ENCODE measurements around the gene AKAP9. TPM values are rescaled to one million over a fixed set of nuclear protein-coding genes. Genes with fewer than 3 reads are reported as not detected.

AKAP9 gene
- total and polyA plus RNA-seq, 2 experiments from 2014 or later = 80.5 to 85.8 TPM

GRCh38 chr7:92042056-92042737 lies 101.5 kb downstream of the AKAP9 start:
- peak; percentile 75 for DNase-seq (ENCODE audit: low spot score)
- Histone ChIP-seq H3K79me2 (no peaks in the 10 kb centered on the region), H3K4me3 (no peak overlapping the region), H3K27ac (peak overlapping the region; percentile 67), H3K36me3 (replicated peaks; ENCODE audit: insufficient read depth, low read depth) (no peaks in the 10 kb centered on the region), H2AFZ (no peak overlapping the region), H3K9me2 (replicated peaks; ENCODE audit: insufficient read depth) (no peaks in the 10 kb centered on the region), H3K9me3 (ENCODE audit: low read depth) (no peaks in the 10 kb centered on the region), H4K20me1 (ENCODE audit: insufficient read depth, poor library complexity, severe bottlenecking) (no peaks in the 10 kb centered on the region), H3K4me2 (peak overlapping the region; percentile 65), H3K27me3 (no peaks in the 10 kb centered on the region), H3K4me1 (ENCODE audit: insufficient read depth) (peaks cover 4% of the 10 kb centered on the region)
- WGBS (ENCODE audit: low lambda C conversion rate, missing lambda C conversion rate) = 44% methylated on average over 4 of the region's 4 CpGs
- TF ChIP-seq EZH2phosphoT487 (IDR thresholded peaks at IDR 0.05; ENCODE audit: low read depth, severe bottlenecking, unreplicated experiment) (no peak), EZH2 (IDR thresholded peaks at IDR 0.05; ENCODE audit: borderline replicate concordance) (no peak)
- TF ChIP-seq, protein P1, sequence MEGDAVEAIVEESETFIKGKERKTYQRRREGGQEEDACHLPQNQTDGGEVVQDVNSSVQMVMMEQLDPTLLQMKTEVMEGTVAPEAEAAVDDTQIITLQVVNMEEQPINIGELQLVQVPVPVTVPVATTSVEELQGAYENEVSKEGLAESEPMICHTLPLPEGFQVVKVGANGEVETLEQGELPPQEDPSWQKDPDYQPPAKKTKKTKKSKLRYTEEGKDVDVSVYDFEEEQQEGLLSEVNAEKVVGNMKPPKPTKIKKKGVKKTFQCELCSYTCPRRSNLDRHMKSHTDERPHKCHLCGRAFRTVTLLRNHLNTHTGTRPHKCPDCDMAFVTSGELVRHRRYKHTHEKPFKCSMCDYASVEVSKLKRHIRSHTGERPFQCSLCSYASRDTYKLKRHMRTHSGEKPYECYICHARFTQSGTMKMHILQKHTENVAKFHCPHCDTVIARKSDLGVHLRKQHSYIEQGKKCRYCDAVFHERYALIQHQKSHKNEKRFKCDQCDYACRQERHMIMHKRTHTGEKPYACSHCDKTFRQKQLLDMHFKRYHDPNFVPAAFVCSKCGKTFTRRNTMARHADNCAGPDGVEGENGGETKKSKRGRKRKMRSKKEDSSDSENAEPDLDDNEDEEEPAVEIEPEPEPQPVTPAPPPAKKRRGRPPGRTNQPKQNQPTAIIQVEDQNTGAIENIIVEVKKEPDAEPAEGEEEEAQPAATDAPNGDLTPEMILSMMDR (IDR thresholded peaks at IDR 0.05; ENCODE audit: poor library complexity) = no peak

DNA sequence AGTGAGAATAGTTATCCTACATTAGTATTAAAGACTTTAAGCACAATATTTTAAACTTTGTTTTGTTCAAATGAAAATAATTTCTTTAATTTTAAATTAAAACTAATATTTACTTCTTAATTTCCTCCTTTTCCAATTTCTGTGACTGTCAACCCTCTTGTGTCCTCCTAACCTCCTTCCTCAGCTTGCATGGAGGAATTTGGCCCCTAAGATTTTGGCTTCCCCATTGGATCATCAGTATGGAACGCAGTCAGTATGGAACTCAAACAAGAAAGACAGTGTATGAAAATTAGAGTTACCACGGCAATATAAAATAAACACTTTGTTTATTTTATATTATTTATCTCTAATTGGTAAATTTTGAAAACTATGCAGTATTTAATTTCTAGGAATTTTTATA lies 102.4 kb downstream of the AKAP9 start:
- H3K36me3 ChIP-seq (replicated peaks; ENCODE audit: insufficient read depth, low read depth) = no peaks in the 10 kb centered on the region
- TF ChIP-seq EZH2phosphoT487 (IDR thresholded peaks at IDR 0.05; ENCODE audit: low read depth, severe bottlenecking, unreplicated experiment) = no peak
- no peak for TF ChIP-seq EZH2 (IDR thresholded peaks at IDR 0.05; ENCODE audit: borderline replicate concordance)
- TF ChIP-seq, protein P1 (IDR thresholded peaks at IDR 0.05; ENCODE audit: poor library complexity) = no peak
- no peak for DNase-seq (ENCODE audit: low spot score)
- H3K27me3 ChIP-seq = no peaks in the 10 kb centered on the region
- no peaks in the 10 kb centered on the region for H3K9me2 ChIP-seq (replicated peaks; ENCODE audit: insufficient read depth)
- H3K79me2 ChIP-seq = no peaks in the 10 kb centered on the region
- H3K4me3 ChIP-seq = no peak overlapping the region
- peaks cover 4% of the 10 kb centered on the region for H3K4me1 ChIP-seq (ENCODE audit: insufficient read depth)
- H4K20me1 ChIP-seq (ENCODE audit: insufficient read depth, poor library complexity, severe bottlenecking) = no peaks in the 10 kb centered on the region
- peak overlapping the region; percentile 65 for H3K4me2 ChIP-seq
- 93% methylated on average over 2 of the region's 2 CpGs for WGBS (ENCODE audit: low lambda C conversion rate, missing lambda C conversion rate)
- H2AFZ ChIP-seq = no peak overlapping the region
- peak overlapping the region; percentile 67 for H3K27ac ChIP-seq
- H3K9me3 ChIP-seq (ENCODE audit: low read depth) = no peaks in the 10 kb centered on the region

DNA sequence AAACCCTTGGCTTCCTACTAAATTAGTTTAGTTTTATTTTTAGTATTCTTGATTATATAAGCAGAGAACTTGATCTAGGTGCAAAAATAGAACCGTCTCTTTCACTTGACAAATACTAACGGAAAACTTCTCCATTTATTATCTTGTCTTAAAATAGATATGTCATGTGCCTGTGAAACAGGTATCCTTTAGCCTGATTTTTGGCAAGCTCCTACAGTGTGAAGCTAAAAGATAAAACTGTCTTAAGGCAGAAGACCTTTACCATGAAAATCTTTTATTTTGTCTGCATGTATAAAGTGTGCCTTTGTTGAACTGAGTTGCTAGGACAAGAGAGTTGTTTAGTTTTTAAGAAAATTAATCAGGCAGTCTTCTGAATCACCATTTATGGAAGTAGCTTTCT lies 103.0 kb downstream of the AKAP9 start:
- Histone ChIP-seq H3K36me3 (replicated peaks; ENCODE audit: insufficient read depth, low read depth) (no peaks in the 10 kb centered on the region), H2AFZ (no peak overlapping the region), H3K27me3 (no peaks in the 10 kb centered on the region), H3K4me1 (ENCODE audit: insufficient read depth) (peaks cover 4% of the 10 kb centered on the region), H4K20me1 (ENCODE audit: insufficient read depth, poor library complexity, severe bottlenecking) (no peaks in the 10 kb centered on the region), H3K79me2 (no peaks in the 10 kb centered on the region), H3K4me3 (no peak overlapping the region), H3K4me2 (peak overlapping the region; percentile 65), H3K9me2 (replicated peaks; ENCODE audit: insufficient read depth) (no peaks in the 10 kb centered on the region), H3K27ac (peak overlapping the region; percentile 67), H3K9me3 (ENCODE audit: low read depth) (no peaks in the 10 kb centered on the region)
- no peak for DNase-seq (ENCODE audit: low spot score)
- 59% methylated on average over 2 of the region's 2 CpGs for WGBS (ENCODE audit: low lambda C conversion rate, missing lambda C conversion rate)
- TF ChIP-seq EZH2 (IDR thresholded peaks at IDR 0.05; ENCODE audit: borderline replicate concordance) (no peak), EZH2phosphoT487 (IDR thresholded peaks at IDR 0.05; ENCODE audit: low read depth, severe bottlenecking, unreplicated experiment) (no peak)
- TF ChIP-seq, protein P1 (IDR thresholded peaks at IDR 0.05; ENCODE audit: poor library complexity) = no peak

Data from hepatocyte (in vitro differentiated cells).